ENCODE data around the gene EYA3. TPM values are rescaled to one million over a fixed set of nuclear protein-coding genes. Genes with fewer than 3 reads are reported as not detected.

The EYA3 gene
- total RNA-seq, 1 experiment from 2014 or later = 17.1 TPM

DNA sequence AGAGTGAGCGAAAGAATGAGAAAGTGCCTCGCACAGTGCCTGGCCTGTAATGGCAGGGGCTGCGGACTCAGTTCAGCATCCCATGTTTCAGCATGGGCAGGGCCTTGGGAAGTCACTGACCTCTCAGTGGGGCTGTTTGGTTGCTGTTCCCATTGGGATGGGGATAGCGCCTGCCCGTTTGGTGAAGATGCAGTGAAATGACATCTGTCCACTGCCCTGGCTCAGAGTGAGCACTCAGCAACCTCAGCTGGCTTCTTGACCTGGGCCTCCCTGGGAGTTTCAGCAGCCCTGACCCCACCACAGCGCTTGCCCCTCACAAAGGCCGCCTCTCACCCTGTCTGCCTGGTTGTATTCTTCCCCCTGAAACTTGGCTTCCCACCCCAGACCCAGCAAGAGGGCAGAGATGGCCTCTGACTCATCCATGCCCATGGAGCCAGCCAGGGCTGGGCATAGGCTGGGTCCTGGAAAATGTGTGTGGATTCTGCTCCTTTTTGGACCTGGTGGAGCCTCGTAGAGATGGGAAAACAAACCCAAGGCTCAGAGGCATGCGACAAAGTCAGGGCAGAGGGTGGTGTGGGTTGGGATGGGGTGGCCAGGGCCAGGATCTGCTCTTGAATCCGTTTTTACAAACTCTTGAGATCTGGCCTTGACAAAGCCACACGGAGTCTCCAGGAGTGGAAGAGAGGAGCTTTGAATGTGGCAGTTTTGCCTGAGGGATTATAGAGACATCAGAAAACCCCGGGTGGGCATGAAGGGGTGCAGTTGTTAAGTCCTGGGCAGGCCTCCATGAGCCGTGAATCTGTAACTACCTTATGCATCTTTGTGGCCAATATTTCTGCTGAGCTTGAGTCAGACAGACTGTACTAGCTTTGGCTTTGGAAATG lies 127.4 kb downstream of the EYA3 start:
- Histone ChIP-seq H3K79me2 (ENCODE audit: low read length) (peaks cover 37% of the 10 kb centered on the region), H3K9ac (ENCODE audit: low read length) (peak overlapping the region; percentile 73; the same call in 1 of the 2 replicates), H3K4me2 (ENCODE audit: low read length) (peak overlapping the region; percentile 93), H3F3A (ENCODE audit: low read length, unreplicated experiment) (no peaks in the 10 kb centered on the region), H3K36me3 (ENCODE audit: low read depth, low read length) (peaks cover 3% of the 10 kb centered on the region; the same call in 1 of the 2 replicates), H3K9me2 (replicated peaks; ENCODE audit: low read length) (no peaks in the 10 kb centered on the region), H3K9me3 (ENCODE audit: low read length) (no peaks in the 10 kb centered on the region), H3K4me3 (ENCODE audit: low read length) (peak overlapping the region; percentile 74), H3K27me3 (ENCODE audit: low read length) (no peaks in the 10 kb centered on the region), H3K4me1 (ENCODE audit: insufficient read depth, low read length) (peaks cover 26% of the 10 kb centered on the region), H4K20me1 (ENCODE audit: low read length) (no peaks in the 10 kb centered on the region), H3K27ac (ENCODE audit: low read length) (no peak overlapping the region), H2AFZ (ENCODE audit: low read length) (no peak overlapping the region)
- ATAC-seq = peak; percentile 10; the same call in 1 of the 2 replicates
- intact Hi-C loops (cut with micrococcal nuclease) = no loop called here
- TF ChIP-seq EZH2phosphoT487 (IDR thresholded peaks at IDR 0.05; ENCODE audit: borderline replicate concordance, low read length) (no peak), EZH2 (IDR thresholded peaks at IDR 0.05; ENCODE audit: low read length, unreplicated experiment) (no peak)
- TF ChIP-seq, protein P1, sequence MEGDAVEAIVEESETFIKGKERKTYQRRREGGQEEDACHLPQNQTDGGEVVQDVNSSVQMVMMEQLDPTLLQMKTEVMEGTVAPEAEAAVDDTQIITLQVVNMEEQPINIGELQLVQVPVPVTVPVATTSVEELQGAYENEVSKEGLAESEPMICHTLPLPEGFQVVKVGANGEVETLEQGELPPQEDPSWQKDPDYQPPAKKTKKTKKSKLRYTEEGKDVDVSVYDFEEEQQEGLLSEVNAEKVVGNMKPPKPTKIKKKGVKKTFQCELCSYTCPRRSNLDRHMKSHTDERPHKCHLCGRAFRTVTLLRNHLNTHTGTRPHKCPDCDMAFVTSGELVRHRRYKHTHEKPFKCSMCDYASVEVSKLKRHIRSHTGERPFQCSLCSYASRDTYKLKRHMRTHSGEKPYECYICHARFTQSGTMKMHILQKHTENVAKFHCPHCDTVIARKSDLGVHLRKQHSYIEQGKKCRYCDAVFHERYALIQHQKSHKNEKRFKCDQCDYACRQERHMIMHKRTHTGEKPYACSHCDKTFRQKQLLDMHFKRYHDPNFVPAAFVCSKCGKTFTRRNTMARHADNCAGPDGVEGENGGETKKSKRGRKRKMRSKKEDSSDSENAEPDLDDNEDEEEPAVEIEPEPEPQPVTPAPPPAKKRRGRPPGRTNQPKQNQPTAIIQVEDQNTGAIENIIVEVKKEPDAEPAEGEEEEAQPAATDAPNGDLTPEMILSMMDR (conservative IDR thresholded peaks at IDR 0.05; ENCODE audit: low read depth, low read length) = no peak
- ChIA-PET POLR2A (ENCODE audit: unreplicated experiment) (no interaction called here), CTCF (no interaction called here)
- BruUV-seq (replicated peaks) = TSS peak; percentile 34
- DNase-seq = peak; percentile 40

- BruUV-seq (replicated peaks) = no TSS peak
- POLR2A ChIA-PET (ENCODE audit: unreplicated experiment) = interaction anchor here (0.6 to 1.3 kb wide), 2 partner anchors 8 to 12 kb away, joined by 3 read pairs; no protein-coding TSS in a partner anchor
Measured at GRCh38 chr1:27959792-27960603, 128.4 kb downstream of the EYA3 start, which contains the start of gene XKR8. Gene XKR8, plus strand, starts transcription at chr1:27959973. Its CDS starts 97 bp downstream, at chr1:27960070.

More at GRCh38 chr1:27959792-27960603, 128.4 kb downstream of the EYA3 start, which contains the start of gene XKR8:
- Histone ChIP-seq H3K27ac (ENCODE audit: low read length) (peak within 1 kb of the TSS; percentile 81), H2AFZ (ENCODE audit: low read length) (peak within 1 kb of the TSS; percentile 91), H3K4me1 (ENCODE audit: insufficient read depth, low read length) (peaks cover 26% of the 10 kb centered on the region), H4K20me1 (ENCODE audit: low read length) (no peaks in the 10 kb centered on the region), H3K27me3 (ENCODE audit: low read length) (no peaks in the 10 kb centered on the region), H3K36me3 (ENCODE audit: low read depth, low read length) (peaks cover 3% of the 10 kb centered on the region; the same call in 1 of the 2 replicates), H3K9ac (ENCODE audit: low read length) (peak within 1 kb of the TSS; percentile 73), H3K4me2 (ENCODE audit: low read length) (peak within 1 kb of the TSS; percentile 93), H3K9me3 (ENCODE audit: low read length) (no peaks in the 10 kb centered on the region), H3K9me2 (replicated peaks; ENCODE audit: low read length) (no peaks in the 10 kb centered on the region), H3K4me3 (ENCODE audit: low read length) (peak within 1 kb of the TSS; percentile 74), H3K79me2 (ENCODE audit: low read length) (peaks cover 37% of the 10 kb centered on the region), H3F3A (ENCODE audit: low read length, unreplicated experiment) (no peaks in the 10 kb centered on the region)
- DNase-seq (peak; percentile 79), ATAC-seq (peak; percentile 92)
- intact Hi-C loops (cut with micrococcal nuclease) = loop anchor here (1.0 kb wide), 1 partner anchor 25 kb away; no protein-coding TSS in a partner anchor
- TF ChIP-seq EZH2 (IDR thresholded peaks at IDR 0.05; ENCODE audit: low read length, unreplicated experiment) = no peak
- TF ChIP-seq EZH2phosphoT487 (IDR thresholded peaks at IDR 0.05; ENCODE audit: borderline replicate concordance, low read length) = no peak
- TF ChIP-seq, protein P1 (conservative IDR thresholded peaks at IDR 0.05; ENCODE audit: low read depth, low read length) = peak; percentile 68
- CTCF ChIA-PET = no interaction called here

Data from PC-3 (cell line).